Upper lobe of left lung (tissue), 6 donors: ENCODE results near the gene PSMC3. TPM values are rescaled to one million over a fixed set of nuclear protein-coding genes. Genes with fewer than 3 reads are reported as not detected.

Source experiments
- ATAC-seq, 2 donors: fragments of 200-7000 bp; cut with Tn5 transposase; one replicate each; pipeline ENCODE4 v1.9.1; 2022; ENCODE audit warnings: mild to moderate bottlenecking in 2 of 2, moderate library complexity in 2 of 2; ENCODE audit not compliant: low FRiP score in 2 of 2
- DNase-seq, 2 donors: peaks; one replicate each; pipeline ENCODE4 v3.0.0-alpha.2; 2019 to 2020
- H3K27ac ChIP-seq, 4 donors: fragments of 200-600 bp; sonication (generic); one replicate each; pipeline ENCODE4 v1.5.1; 2016 to 2019
- H3K27me3 ChIP-seq, 4 donors: fragments of 200-600 bp; sonication (generic); one replicate each; pipeline ENCODE4 v1.5.1; 2017 to 2019
- H3K36me3 ChIP-seq, 4 donors: fragments of 200-600 bp; sonication (generic); one replicate each; pipeline ENCODE4 v1.5.1; 2016 to 2019
- H3K4me1 ChIP-seq, 4 donors: fragments of 200-600 bp; sonication (generic); one replicate each; pipeline ENCODE4 v1.5.1; 2018 to 2019
- H3K4me3 ChIP-seq, 4 donors: fragments of 200-600 bp; sonication (generic); one replicate each; pipeline ENCODE4 v1.5.1; 2017 to 2019; ENCODE audit warnings: mild to moderate bottlenecking in 2 of 4, moderate library complexity in 1 of 4
- H3K9me3 ChIP-seq, 4 donors: fragments of 200-600 bp; sonication (generic); one replicate each; pipeline ENCODE4 v1.5.1; 2018 to 2019
- EP300 ChIP-seq, 4 donors: sonication (generic); formaldehyde crosslinking; IDR thresholded peaks; one replicate each; pipeline ENCODE4 v1.5.1; 2017; ENCODE audit warnings: antibody characterized with exemption in 4 of 4, control low read depth in 2 of 4
- POLR2A ChIP-seq, 4 donors: fragments of 450-650 bp; IDR thresholded peaks; one replicate each; pipeline ENCODE4 v1.5.1; 2016 to 2017; ENCODE audit warnings: antibody characterized with exemption in 4 of 4, mild to moderate bottlenecking in 2 of 4
- POLR2AphosphoS5 ChIP-seq, 2 donors: sonication (generic); formaldehyde crosslinking; IDR thresholded peaks; one replicate each; pipeline ENCODE4 v1.5.1; 2017; ENCODE audit warnings: antibody characterized with exemption in 2 of 2
- whole genome bisulfite sequencing, 2 donors: methylation state at CpG; one replicate each; pipeline ENCODE4 v1.1.5; 2017 to 2018; 5-methylcytosine and 5-hydroxymethylcytosine counted together
- total RNA-seq, 6 donors: library from RNA; depleted of rRNA in 4 of 6; stranded (reverse); fragments of >200 nt in 4 of 6; gene quantifications; one replicate each; pipeline versions ENCODE4 v1.1.0 to v1.2.1, GENCODE V29; 2016 to 2021
- TF ChIP-seq, protein P1 (sequence below), 6 experiments: fragments of 450-650 bp in 4 of 6; fragments of 200-600 bp in 2 of 6; sonication (generic) in 2 of 6; IDR thresholded peaks; one replicate each; pipeline ENCODE4 v1.5.1; 2016 to 2019; ENCODE audit warnings: antibody characterized with exemption in 6 of 6
- donor health status: DM: no; HTN: no; CAD: no; lungs with moderate emphysema.
- donor health status: DM: no; HTN: yes; CAD: no; lungs with severe emphysema.

PSMC3 gene
- total RNA-seq, 6 donors from 2014 or later: 70.1 to 116 (median 99.8) TPM

DNA sequence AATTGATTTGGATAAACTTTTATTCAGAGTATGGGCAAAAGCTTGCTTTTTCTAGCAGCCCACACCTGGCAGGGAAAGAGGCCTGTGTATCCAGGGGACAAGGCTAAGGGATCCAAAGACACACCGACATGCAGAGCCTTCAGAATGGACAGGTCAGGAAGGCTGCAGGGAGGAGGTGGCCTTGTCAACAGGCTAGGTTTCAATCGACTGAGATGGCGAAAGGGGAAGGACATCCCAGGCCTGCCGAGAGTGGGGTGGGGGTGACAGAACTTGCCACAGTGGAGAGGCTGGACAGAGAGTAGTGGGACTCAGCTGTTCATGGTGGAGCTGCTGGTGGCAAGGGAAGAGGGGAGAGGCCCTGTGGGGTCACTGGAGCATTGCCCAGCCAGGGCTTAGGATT, 23.1 kb downstream of the PSMC3 start:
- peaks cover 24 to 32% (median 27%) of the 10 kb centered on the region in 4 donors for H3K4me1 ChIP-seq
- H3K27ac ChIP-seq: peak overlapping the region in 1 of 4 donors; percentile 40
- no peaks in the 10 kb centered on the region for H3K36me3 ChIP-seq
- H3K9me3 ChIP-seq: no peaks in the 10 kb centered on the region
- ATAC-seq (no peak), DNase-seq (no peak)
- H3K4me3 ChIP-seq: no peak overlapping the region
- H3K27me3 ChIP-seq: no peaks in the 10 kb centered on the region
- TF ChIP-seq POLR2A (IDR thresholded peaks at IDR 0.05) (no peak), EP300 (IDR thresholded peaks at IDR 0.05) (no peak), POLR2AphosphoS5 (IDR thresholded peaks at IDR 0.05) (no peak)
- TF ChIP-seq, protein P1, sequence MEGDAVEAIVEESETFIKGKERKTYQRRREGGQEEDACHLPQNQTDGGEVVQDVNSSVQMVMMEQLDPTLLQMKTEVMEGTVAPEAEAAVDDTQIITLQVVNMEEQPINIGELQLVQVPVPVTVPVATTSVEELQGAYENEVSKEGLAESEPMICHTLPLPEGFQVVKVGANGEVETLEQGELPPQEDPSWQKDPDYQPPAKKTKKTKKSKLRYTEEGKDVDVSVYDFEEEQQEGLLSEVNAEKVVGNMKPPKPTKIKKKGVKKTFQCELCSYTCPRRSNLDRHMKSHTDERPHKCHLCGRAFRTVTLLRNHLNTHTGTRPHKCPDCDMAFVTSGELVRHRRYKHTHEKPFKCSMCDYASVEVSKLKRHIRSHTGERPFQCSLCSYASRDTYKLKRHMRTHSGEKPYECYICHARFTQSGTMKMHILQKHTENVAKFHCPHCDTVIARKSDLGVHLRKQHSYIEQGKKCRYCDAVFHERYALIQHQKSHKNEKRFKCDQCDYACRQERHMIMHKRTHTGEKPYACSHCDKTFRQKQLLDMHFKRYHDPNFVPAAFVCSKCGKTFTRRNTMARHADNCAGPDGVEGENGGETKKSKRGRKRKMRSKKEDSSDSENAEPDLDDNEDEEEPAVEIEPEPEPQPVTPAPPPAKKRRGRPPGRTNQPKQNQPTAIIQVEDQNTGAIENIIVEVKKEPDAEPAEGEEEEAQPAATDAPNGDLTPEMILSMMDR (IDR thresholded peaks at IDR 0.05): no peak
- 50 to 67% methylated on average over 4 of the region's 4 CpGs for WGBS, 2 donors

GRCh38 chr11:47400768-47401279, 25.4 kb downstream of the PSMC3 start:
- H3K27ac ChIP-seq: peak overlapping the region; percentile 77 to 86 (median 79)
- H3K4me3 ChIP-seq: peak overlapping the region in 3 of 4 donors; percentile 43 to 58 (median 56)
- TF ChIP-seq POLR2A (IDR thresholded peaks at IDR 0.05) (no peak), EP300 (IDR thresholded peaks at IDR 0.05) (no peak), POLR2AphosphoS5 (IDR thresholded peaks at IDR 0.05) (no peak)
- TF ChIP-seq, protein P1 (IDR thresholded peaks at IDR 0.05): no peak
- peak; percentile 41 to 63 for ATAC-seq
- H3K27me3 ChIP-seq: no peaks in the 10 kb centered on the region
- 37 to 46% methylated on average over 8 of the region's 8 CpGs for WGBS, 2 donors
- H3K9me3 ChIP-seq: no peaks in the 10 kb centered on the region
- no peaks in the 10 kb centered on the region for H3K36me3 ChIP-seq
- DNase-seq: no peak
- peaks cover 10 to 22% (median 16%) of the 10 kb centered on the region in 4 donors for H3K4me1 ChIP-seq

DNA sequence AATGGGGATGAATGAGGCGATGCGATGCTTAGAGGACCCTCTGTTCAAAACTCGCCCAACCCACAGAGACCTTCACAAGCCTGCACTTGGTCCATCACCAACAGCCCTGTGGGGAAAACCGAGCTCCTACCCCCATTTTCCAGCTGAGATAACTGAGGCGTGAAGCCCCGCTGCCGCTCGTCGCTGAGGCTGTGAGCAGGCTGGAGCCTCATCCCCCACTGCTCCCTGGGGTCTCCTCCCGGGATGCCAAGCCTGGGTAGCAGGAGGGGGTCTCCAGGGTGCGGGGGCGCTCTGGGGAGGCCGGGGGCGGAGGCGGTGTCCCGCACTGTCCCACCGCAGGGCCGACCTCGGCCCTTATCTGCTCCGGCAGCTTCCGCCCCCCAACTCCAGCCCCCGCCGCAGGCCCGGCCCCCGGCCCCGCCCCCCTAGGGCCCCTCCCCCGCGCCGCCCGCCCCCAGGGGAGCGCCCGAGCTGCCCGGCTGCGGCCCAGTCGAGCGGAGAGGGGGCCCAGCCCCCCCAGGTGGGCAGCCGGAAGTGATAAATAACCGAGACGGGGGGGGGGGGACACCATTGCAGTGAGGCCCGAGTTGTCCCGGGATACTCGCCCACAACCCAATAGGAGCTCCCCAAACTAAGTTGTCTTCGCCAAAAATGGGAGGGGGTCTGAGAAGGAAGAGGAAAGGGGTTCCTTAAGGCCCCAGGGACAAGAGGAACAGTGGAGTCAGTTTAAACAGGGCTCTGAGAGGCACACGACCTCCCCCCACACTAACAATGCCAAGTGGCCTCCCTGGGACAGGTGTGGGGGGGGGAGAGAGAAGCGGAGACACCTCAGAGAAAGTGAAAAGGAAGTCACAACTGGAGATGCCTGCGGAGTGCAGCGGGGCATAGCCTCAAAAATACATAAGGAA, 26.1 kb downstream of the PSMC3 start:
- Histone ChIP-seq H3K27me3 (no peaks in the 10 kb centered on the region), H3K36me3 (no peaks in the 10 kb centered on the region), H3K4me3 (peak overlapping the region; percentile 11 to 58 (median 50)), H3K4me1 (peaks cover 14 to 29% (median 22%) of the 10 kb centered on the region in 4 donors), H3K27ac (peak overlapping the region; percentile 77 to 86 (median 79)), H3K9me3 (no peaks in the 10 kb centered on the region)
- TF ChIP-seq EP300 (IDR thresholded peaks at IDR 0.05) (no peak), POLR2A (IDR thresholded peaks at IDR 0.05) (peak in 2 of 4 donors; percentile 21 to 55), POLR2AphosphoS5 (IDR thresholded peaks at IDR 0.05) (peak; percentile 16 to 76)
- TF ChIP-seq, protein P1 (IDR thresholded peaks at IDR 0.05): no peak
- ATAC-seq (peak; percentile 72 to 79), DNase-seq (peak; percentile 51 to 89)
- 13 to 15% methylated on average over 14 to 26 of the region's 47 CpGs for WGBS, 2 donors

- H3K27me3 ChIP-seq: no peaks in the 10 kb centered on the region
- no peaks in the 10 kb centered on the region for H3K9me3 ChIP-seq
- no peak overlapping the region for H3K27ac ChIP-seq
- peaks cover 29 to 45% (median 36%) of the 10 kb centered on the region in 4 donors for H3K4me1 ChIP-seq
- no peak for TF ChIP-seq EP300 (IDR thresholded peaks at IDR 0.05)
- TF ChIP-seq, protein P1 (IDR thresholded peaks at IDR 0.05): no peak
- TF ChIP-seq POLR2AphosphoS5 (IDR thresholded peaks at IDR 0.05): no peak
- TF ChIP-seq POLR2A (IDR thresholded peaks at IDR 0.05): no peak
- no peaks in the 10 kb centered on the region for H3K36me3 ChIP-seq
- WGBS, 2 donors: 88% methylated on average over 1 of the region's 1 CpG; no CpG with 5 or more reads in 1 of the 2 donors
- DNase-seq (no peak), ATAC-seq (no peak)
- no peak overlapping the region for H3K4me3 ChIP-seq
These were observed 27.7 kb downstream of the PSMC3 start for GRCh38 chr11:47398551-47398950.
